NCI-H2227 (cell line): ENCODE results near the gene GTPBP6.
"Not testable (repeated sequence)": the region's sequence is repeated elsewhere in the genome, so short reads cannot be mapped to it uniquely, and the experiment has no call there.

Experiments used
- DNase-seq: peaks from one replicate; lab custom pipeline; 2025; ENCODE audit not compliant: unreplicated experiment; lab: John Stamatoyannopoulos, UW

GTPBP6 gene

DNA sequence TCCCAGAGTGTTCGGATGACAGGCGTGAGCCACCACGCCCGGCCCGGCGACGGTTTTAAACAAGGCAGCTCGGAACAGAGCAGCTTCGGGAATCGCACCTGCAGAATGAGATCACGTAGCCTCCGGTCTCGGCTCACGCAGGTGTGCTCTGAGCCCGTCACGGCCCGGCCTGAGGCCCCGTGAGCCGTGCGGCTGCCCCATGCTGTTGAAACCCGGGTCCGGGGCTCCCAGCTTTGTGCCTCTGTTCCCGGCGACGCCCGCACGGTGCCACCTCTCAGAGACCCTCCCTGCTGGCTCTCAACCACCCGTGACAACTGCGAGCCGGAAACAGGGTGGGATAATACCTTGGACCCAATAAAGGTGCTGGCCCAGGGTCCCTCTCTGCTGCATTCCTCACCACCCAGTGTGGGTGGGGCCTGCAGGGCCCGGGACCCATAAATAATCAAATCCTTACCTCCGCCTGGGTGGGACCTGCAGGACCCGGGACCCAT lies 50.8 kb downstream of the GTPBP6 start:
- no peak for DNase-seq

GRCh38 chrX:265502-265901 lies 53.1 kb downstream of the GTPBP6 start:
- no peak for DNase-seq

- no peak for DNase-seq
Measured at GRCh38 chrX:264634-265455, 53.8 kb downstream of the GTPBP6 start.

DNA sequence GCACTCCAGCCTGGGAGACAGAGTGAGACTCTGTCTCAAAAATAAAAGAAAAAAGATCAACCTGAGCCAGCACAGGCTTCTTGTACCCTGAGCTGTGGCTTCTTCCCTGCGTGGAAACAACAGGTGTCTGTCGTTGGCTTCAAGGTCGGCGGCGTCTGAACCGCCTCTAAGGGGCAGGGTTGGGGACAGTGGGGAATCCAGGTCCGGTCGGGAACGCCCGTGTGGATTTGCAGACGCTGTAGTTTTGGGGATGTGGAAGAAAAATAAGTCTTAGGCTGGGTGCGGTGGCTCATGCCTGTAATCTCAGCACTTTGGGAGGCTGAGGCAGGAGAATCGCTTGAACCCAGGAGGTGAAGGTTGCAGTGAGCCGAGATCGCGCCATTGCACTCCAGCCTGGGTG lies 54.6 kb downstream of the GTPBP6 start:
- DNase-seq = not testable (repeated sequence)

DNA sequence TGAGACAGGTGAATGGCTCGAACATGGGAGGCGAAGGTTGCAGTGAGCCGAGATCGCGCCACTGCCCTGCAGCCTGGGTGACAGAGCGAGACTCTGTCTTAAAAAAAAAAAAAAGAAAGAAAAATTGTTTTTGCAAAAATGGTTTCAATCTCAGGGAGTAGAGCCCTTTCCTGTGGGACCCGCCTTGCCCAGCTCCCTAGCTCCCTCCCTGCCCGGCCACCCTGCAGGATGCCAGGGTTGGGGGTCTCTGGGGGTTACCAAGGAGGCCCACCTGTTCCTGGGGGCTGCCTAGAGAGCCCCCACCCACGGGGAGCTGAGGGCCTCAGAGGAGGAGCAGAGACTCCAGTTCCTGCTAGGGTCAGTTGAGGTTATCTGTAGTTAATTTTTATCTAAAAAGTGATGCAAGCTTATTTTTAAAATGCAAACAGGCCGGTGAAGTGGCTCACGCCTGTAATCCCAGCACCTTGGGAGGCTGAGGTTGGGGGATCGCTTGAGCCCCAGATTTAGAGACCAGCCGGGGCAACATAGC lies 56.2 kb downstream of the GTPBP6 start:
- no peak for DNase-seq

DNA sequence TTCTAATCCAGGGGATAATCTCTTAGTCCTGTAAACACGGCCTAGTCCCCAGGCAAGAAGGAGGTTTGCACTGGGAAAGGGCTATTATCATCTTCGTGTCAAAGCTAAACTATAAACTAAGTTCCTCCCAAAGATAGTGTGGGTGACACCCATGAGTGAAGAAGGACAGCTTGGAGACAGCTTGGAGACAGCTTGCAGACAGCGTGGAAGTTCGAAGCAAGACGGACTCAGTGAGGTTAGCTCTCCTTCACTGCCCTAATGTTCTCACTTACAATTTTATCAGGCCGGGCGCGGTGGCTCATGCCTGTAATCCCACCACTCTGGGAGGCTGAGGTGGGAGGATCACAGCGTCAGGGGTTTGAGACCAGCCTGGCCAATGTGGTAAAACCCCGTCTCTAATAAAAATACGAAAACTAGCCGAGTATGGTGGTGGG lies 56.7 kb downstream of the GTPBP6 start:
- DNase-seq = no peak

GRCh38 chrX:261167-261918 lies 57.3 kb downstream of the GTPBP6 start:
- DNase-seq = no peak

- DNase-seq = no peak
Measured at GRCh38 chrX:259692-260355, 58.8 kb downstream of the GTPBP6 start.

DNA sequence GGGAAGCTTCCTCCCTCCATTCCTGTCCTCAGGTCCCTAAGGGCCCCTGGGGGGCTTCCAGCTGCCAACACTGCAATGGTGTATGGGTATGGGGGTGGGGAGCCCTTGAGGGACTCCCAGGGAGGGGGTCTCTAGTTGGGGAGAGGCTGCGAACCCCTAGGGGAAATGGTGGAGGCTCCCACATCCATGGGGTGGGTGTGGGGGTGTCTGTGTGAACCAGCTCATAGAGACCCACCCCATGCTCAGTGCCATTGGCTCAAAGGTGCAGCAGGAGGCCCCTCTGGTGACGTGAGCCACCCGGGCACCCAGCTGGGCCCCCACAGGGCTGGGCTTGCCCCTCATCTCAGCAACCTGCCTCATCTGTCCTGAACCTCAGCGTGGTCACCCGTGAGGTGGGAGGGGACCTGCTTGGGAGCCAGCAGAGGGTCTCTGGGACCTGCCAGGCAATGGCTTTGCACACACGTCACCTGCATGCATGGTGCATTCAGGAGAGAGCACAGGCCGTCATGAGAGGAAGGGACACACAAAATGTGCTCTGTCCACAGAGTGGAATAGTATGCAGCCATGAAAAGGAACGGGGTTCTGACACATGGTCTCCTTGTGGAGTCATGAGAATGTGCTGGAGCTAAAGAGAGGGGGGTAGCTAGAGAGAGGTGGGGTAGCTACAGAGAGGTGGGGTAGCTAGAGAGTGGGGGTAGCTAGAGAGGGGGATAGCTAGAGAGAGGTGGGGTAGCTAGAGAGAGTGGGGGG lies 60.1 kb downstream of the GTPBP6 start:
- DNase-seq = no peak

DNA sequence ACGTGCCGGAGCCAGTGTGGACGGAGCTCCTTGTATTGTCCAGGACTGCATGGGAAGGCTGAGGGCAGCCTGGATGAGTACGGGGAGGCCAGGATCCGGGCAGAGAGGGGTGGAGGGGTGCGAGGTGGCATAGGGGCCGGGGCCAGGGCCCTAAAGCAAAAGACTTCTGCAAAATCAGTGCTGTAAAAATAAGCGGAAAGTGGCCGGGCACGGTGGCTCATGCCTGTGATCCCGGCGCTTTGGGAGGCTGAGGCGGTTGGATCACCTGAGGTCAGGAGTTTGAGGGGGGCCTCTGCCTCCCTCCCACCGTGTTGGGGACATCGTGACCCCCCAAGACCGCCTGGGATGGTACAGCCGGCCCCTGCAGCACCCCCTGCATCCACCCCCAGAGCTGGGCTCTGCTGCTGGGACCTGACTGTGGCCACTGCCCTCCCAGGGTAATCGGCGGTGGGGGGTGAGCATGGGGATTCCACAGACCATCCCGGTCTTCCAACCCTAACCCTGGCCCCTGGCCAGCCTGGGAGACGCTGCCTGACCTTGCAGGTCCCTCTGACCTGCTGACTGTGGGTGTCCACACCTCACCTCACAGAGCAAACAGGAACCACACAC lies 60.8 kb downstream of the GTPBP6 start:
- DNase-seq = no peak

- DNase-seq = not testable (repeated sequence)
Measured at GRCh38 chrX:257054-257453, 61.5 kb downstream of the GTPBP6 start.

GRCh38 chrX:255923-256331 lies 62.7 kb downstream of the GTPBP6 start:
- DNase-seq = no peak
